Motor neuron (in vitro differentiated cells): ENCODE results near the gene ENOSF1. TPM values are rescaled to one million over a fixed set of nuclear protein-coding genes. Genes with fewer than 3 reads are reported as not detected.

Source experiments
- total RNA-seq, 8 experiments: library from RNA; unstranded; fragments of 300-600 nt; gene quantifications; 2 replicates each; pipeline versions ENCODE4 v1.2.3 to v1.2.4, GENCODE V29; 2022

The ENOSF1 gene
- total RNA-seq, 8 experiments from 2014 or later = 4.6 to 135 (median 12.4) TPM

Other genes with a start within 250 kb of the ENOSF1 start
- gene COLEC12, start 211.9 kb downstream of the ENOSF1 start, total RNA-seq = 100 to 1,000 TPM in 1 of 8 experiments, 1 to 10 TPM in 6, under 1 TPM in 1; 0.49 to 103 (median 3.7) TPM
- gene CETN1, start 132.2 kb downstream of the ENOSF1 start, total RNA-seq = under 1 TPM in 2 of 8 experiments, not detected in 6; 0.08 to 0.28 TPM
- 1 to 10 TPM in 5 of 8 experiments, under 1 TPM in 3; 0.18 to 3.7 (median 2.2) TPM for gene CLUL1, start 115.6 kb downstream of the ENOSF1 start, total RNA-seq
- gene TYMS, start 55.0 kb downstream of the ENOSF1 start, total RNA-seq = 100 to 1,000 TPM in 2 of 8 experiments, 10 to 100 TPM in 4, 1 to 10 TPM in 2; 6.5 to 127 (median 14.7) TPM
- 10 to 100 TPM; 22.6 to 89.0 (median 33.9) TPM for gene YES1, start 99.6 kb upstream of the ENOSF1 start, total RNA-seq
- gene ADCYAP1, start 192.2 kb upstream of the ENOSF1 start, total RNA-seq = 10 to 100 TPM in 1 of 8 experiments, 1 to 10 TPM in 2, under 1 TPM in 4, not detected in 1; 0.09 to 14.5 (median 0.28) TPM